Measurements from ENCODE around the gene MRFAP1L1.

MRFAP1L1 gene

DNA sequence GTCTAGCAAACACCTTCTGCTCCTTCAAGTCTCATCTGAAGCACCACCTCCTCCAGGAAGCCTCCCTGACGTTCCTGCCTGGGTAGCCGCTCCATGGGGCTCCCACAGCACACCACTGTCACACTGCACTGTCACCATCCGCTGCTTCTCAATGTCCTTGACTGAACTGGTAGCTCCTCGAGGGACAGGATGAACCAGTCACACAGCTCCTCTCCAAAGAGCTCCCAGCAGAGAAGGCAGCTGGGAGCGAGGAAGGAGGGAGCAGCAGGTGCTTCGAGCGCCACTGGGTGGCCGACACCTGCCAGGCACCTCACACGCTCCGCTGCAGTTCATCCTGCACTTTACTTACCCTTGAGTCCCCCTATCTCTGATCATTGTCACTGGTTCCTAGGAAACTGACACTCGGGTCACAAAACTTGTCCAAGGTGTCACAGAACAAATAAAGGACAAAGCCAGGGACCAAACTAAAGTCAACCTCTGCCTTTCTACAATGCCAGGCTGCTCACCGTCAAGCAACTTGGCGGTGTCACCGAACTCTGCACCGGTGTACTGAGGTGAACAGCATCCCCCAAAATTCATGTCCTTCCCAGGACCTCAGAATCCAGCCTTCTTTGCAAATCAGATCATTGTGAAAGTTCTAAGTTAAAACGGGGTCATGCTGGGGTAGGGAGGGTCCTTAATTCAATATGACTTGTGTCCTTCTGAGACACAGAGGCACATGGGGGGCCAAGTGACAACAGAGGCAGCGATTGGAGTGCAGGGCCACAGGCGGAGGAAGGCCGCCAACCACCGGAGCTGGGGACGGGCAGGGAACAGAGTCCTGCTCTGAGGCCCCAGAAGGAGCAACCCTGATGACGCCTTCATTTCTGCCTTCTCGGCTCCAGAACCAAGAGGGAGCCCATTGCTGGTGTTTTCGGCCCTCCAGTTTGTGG is 21.5 kb downstream of the MRFAP1L1 start:
- Histone ChIP-seq H3K4me3 (replicated peaks; ENCODE audit: insufficient read depth, low read length) (no peak overlapping the region), H3K27me3 (ENCODE audit: insufficient read depth, poor library complexity, severe bottlenecking) (no peaks in the 10 kb centered on the region), H3K27ac (replicated peaks) (peak overlapping the region; percentile 88)
- no peak for DNase-seq (ENCODE audit: low read depth in 1 of 2, low spot score in 1 of 2)
- TF ChIP-seq POLR2AphosphoS5 (IDR thresholded peaks at IDR 0.05; ENCODE audit: low read depth) (no peak), SPI1 (IDR thresholded peaks at IDR 0.05; ENCODE audit: borderline replicate concordance, low read depth) (no peak), GABPA (IDR thresholded peaks at IDR 0.05; ENCODE audit: low read depth) (no peak)
- TF ChIP-seq, protein P1, sequence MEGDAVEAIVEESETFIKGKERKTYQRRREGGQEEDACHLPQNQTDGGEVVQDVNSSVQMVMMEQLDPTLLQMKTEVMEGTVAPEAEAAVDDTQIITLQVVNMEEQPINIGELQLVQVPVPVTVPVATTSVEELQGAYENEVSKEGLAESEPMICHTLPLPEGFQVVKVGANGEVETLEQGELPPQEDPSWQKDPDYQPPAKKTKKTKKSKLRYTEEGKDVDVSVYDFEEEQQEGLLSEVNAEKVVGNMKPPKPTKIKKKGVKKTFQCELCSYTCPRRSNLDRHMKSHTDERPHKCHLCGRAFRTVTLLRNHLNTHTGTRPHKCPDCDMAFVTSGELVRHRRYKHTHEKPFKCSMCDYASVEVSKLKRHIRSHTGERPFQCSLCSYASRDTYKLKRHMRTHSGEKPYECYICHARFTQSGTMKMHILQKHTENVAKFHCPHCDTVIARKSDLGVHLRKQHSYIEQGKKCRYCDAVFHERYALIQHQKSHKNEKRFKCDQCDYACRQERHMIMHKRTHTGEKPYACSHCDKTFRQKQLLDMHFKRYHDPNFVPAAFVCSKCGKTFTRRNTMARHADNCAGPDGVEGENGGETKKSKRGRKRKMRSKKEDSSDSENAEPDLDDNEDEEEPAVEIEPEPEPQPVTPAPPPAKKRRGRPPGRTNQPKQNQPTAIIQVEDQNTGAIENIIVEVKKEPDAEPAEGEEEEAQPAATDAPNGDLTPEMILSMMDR (IDR thresholded peaks at IDR 0.05; ENCODE audit: insufficient read depth, low read length) = no peak
- TF ChIP-seq, protein P2, sequence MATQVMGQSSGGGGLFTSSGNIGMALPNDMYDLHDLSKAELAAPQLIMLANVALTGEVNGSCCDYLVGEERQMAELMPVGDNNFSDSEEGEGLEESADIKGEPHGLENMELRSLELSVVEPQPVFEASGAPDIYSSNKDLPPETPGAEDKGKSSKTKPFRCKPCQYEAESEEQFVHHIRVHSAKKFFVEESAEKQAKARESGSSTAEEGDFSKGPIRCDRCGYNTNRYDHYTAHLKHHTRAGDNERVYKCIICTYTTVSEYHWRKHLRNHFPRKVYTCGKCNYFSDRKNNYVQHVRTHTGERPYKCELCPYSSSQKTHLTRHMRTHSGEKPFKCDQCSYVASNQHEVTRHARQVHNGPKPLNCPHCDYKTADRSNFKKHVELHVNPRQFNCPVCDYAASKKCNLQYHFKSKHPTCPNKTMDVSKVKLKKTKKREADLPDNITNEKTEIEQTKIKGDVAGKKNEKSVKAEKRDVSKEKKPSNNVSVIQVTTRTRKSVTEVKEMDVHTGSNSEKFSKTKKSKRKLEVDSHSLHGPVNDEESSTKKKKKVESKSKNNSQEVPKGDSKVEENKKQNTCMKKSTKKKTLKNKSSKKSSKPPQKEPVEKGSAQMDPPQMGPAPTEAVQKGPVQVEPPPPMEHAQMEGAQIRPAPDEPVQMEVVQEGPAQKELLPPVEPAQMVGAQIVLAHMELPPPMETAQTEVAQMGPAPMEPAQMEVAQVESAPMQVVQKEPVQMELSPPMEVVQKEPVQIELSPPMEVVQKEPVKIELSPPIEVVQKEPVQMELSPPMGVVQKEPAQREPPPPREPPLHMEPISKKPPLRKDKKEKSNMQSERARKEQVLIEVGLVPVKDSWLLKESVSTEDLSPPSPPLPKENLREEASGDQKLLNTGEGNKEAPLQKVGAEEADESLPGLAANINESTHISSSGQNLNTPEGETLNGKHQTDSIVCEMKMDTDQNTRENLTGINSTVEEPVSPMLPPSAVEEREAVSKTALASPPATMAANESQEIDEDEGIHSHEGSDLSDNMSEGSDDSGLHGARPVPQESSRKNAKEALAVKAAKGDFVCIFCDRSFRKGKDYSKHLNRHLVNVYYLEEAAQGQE (IDR thresholded peaks at IDR 0.05; ENCODE audit: insufficient replicate concordance, low read depth) = no peak

DNA sequence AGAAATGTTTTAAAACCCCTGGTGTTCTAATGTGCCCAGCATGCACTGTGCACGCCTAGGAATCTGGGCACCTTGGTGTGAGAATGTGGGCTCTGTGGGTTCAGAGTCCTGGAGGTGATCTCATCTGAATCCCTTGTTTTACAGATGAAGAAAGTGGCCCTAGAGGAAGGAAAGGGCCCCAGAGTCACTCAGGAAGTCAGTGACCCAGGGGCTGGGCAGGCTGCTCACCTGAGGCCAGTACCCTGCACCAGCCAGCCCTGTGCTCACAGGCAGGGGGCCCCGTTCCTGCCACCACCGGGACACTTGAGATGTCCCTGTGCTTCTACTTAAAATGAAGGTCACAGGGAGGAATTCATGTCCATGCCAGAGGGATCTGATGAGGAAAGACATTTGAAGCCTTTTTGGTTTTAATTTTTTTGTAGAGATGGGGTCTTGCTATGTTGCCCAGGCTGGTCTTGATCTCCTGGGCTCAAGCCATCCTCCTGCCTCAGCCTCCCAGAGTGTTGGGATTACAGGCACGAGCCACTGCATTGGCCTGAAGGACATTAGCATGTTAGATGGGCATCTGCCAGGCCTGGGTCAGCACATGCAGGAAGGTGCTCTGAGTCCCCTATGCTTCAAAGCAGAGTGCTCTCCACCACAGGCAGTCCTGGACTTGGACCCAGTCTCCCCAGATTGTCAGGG is 23.4 kb downstream of the MRFAP1L1 start:
- no peak for DNase-seq (ENCODE audit: low read depth in 1 of 2, low spot score in 1 of 2)
- no peaks in the 10 kb centered on the region for H3K27me3 ChIP-seq (ENCODE audit: insufficient read depth, poor library complexity, severe bottlenecking)
- H3K4me3 ChIP-seq (replicated peaks; ENCODE audit: insufficient read depth, low read length) = no peak overlapping the region
- no peak for TF ChIP-seq SPI1 (IDR thresholded peaks at IDR 0.05; ENCODE audit: borderline replicate concordance, low read depth)
- TF ChIP-seq, protein P1 (IDR thresholded peaks at IDR 0.05; ENCODE audit: insufficient read depth, low read length) = no peak
- no peak for TF ChIP-seq GABPA (IDR thresholded peaks at IDR 0.05; ENCODE audit: low read depth)
- TF ChIP-seq POLR2AphosphoS5 (IDR thresholded peaks at IDR 0.05; ENCODE audit: low read depth) = no peak
- TF ChIP-seq, protein P2 (IDR thresholded peaks at IDR 0.05; ENCODE audit: insufficient replicate concordance, low read depth) = no peak
- peak overlapping the region; percentile 38 for H3K27ac ChIP-seq (replicated peaks)

DNA sequence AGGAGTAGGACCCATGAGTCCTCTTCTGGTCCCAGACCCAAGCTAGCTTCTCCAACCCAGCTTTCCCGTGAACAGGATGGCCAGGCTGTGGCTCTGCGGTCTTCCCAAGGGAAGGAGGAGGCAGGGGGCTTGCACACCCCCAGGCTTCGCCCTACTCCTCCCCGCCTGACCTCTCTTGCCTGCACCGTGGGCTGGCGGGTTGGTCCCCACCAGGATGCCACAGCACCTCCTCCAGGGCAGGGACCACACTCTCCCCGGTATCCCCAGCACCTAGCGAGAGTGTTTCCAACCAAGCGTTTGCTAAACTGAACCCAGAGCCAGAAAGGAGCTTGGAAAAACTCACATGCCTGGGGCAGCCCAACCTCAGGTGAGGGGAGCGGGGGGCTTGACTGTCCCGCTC is 25.0 kb downstream of the MRFAP1L1 start:
- TF ChIP-seq, protein P1 (IDR thresholded peaks at IDR 0.05; ENCODE audit: insufficient read depth, low read length) = no peak
- TF ChIP-seq SPI1 (IDR thresholded peaks at IDR 0.05; ENCODE audit: borderline replicate concordance, low read depth) (no peak), POLR2AphosphoS5 (IDR thresholded peaks at IDR 0.05; ENCODE audit: low read depth) (no peak), GABPA (IDR thresholded peaks at IDR 0.05; ENCODE audit: low read depth) (no peak)
- TF ChIP-seq, protein P2 (IDR thresholded peaks at IDR 0.05; ENCODE audit: insufficient replicate concordance, low read depth) = no peak
- H3K4me3 ChIP-seq (replicated peaks; ENCODE audit: insufficient read depth, low read length) = no peak overlapping the region
- DNase-seq (ENCODE audit: low read depth in 1 of 2, low spot score in 1 of 2) = no peak
- no peaks in the 10 kb centered on the region for H3K27me3 ChIP-seq (ENCODE audit: insufficient read depth, poor library complexity, severe bottlenecking)
- H3K27ac ChIP-seq (replicated peaks) = peak overlapping the region; percentile 82
